NT2/D1 (cell line): ENCODE results near the gene MCTP1.
A peak's percentile ranks its signal among the peaks of the same experiment; 100 is the strongest.

ENCODE experiments used
- DNase-seq: peaks from one replicate; pipeline ENCODE4 v3.0.0-alpha.2; 2011; ENCODE audit warnings: low read depth, low spot score
- H3K27me3 ChIP-seq: 2 replicates; pipeline ENCODE4 v1.6.0; 2011; ENCODE audit warnings: mild to moderate bottlenecking; ENCODE audit not compliant: insufficient read length, insufficient read depth
- H3K36me3 ChIP-seq: 2 replicates; pipeline ENCODE4 v1.6.1; 2011; ENCODE audit warnings: mild to moderate bottlenecking, low read length, mixed read lengths; ENCODE audit not compliant: insufficient read depth, insufficient read length
- H3K4me1 ChIP-seq: 2 replicates; pipeline ENCODE4 v1.5.1; 2011; ENCODE audit not compliant: insufficient read depth, insufficient read length
- H3K4me3 ChIP-seq: 2 replicates; pipeline ENCODE4 v1.5.1; 2011; ENCODE audit warnings: low read depth; ENCODE audit not compliant: insufficient read length
- H3K9ac ChIP-seq: 2 replicates; pipeline ENCODE4 v1.6.0; 2011; ENCODE audit warnings: low read depth; ENCODE audit not compliant: insufficient read length
- H3K9me3 ChIP-seq: 2 replicates; pipeline ENCODE4 v1.5.1; 2011; ENCODE audit warnings: mild to moderate bottlenecking, low read length; ENCODE audit not compliant: insufficient read depth
- SUZ12 ChIP-seq: IDR thresholded peaks from 2 replicates; pipeline ENCODE4 v1.6.1; 2011; ENCODE audit not compliant: insufficient read length, insufficient read depth; ENCODE audit errors: extremely low read depth
- YY1 ChIP-seq: IDR thresholded peaks from 2 replicates; pipeline ENCODE4 v1.6.1; 2011; ENCODE audit not compliant: insufficient read length, insufficient read depth
- ZNF274 ChIP-seq: IDR thresholded peaks from 2 replicates; pipeline ENCODE4 v1.6.1; 2011; ENCODE audit warnings: mild to moderate bottlenecking, low read depth, low read length

MCTP1 gene

DNA sequence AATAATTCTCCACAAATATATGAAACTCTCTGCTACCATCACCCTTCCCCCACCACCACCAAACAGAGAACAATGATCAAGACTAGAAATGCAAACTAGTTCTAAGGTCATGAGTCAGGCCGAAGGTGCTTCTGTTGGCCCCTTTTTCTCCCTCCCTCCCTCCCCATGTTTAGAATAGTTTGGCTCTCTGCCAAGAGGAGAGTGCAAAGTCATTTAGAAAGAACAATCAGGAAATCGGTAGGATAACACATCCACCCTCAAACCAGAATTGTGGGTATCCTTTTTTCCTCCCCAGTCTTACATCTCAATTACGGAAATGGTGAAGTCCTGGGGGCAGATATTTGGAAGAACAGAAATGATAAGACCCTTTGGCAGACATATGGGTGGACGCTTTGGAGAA, 496.4 kb downstream of the MCTP1 start:
- TF ChIP-seq YY1 (no peak), SUZ12 (no peak), ZNF274 (no peak)
- Histone ChIP-seq H3K4me1 (no peaks in the 10 kb centered on the region), H3K9ac (no peak overlapping the region), H3K27me3 (no peaks in the 10 kb centered on the region), H3K9me3 (no peaks in the 10 kb centered on the region), H3K36me3 (no peaks in the 10 kb centered on the region), H3K4me3 (no peak overlapping the region)
- DNase-seq: peak; percentile 20

- Histone ChIP-seq H3K27me3 (no peaks in the 10 kb centered on the region), H3K4me1 (no peaks in the 10 kb centered on the region), H3K4me3 (no peak overlapping the region), H3K9me3 (no peaks in the 10 kb centered on the region), H3K9ac (no peak overlapping the region), H3K36me3 (no peaks in the 10 kb centered on the region)
- DNase-seq: no peak
- TF ChIP-seq SUZ12 (no peak), YY1 (no peak), ZNF274 (no peak)
These were observed 500.1 kb downstream of the MCTP1 start for GRCh38 chr5:94784536-94785505.

- no peak for DNase-seq
- H3K9me3 ChIP-seq: no peaks in the 10 kb centered on the region
- H3K27me3 ChIP-seq: no peaks in the 10 kb centered on the region
- TF ChIP-seq SUZ12 (no peak), ZNF274 (no peak), YY1 (no peak)
- no peak overlapping the region for H3K4me3 ChIP-seq
- no peaks in the 10 kb centered on the region for H3K4me1 ChIP-seq
- H3K36me3 ChIP-seq: no peaks in the 10 kb centered on the region
- H3K9ac ChIP-seq: no peak overlapping the region
These were observed 502.5 kb downstream of the MCTP1 start for GRCh38 chr5:94782383-94782782.

DNA sequence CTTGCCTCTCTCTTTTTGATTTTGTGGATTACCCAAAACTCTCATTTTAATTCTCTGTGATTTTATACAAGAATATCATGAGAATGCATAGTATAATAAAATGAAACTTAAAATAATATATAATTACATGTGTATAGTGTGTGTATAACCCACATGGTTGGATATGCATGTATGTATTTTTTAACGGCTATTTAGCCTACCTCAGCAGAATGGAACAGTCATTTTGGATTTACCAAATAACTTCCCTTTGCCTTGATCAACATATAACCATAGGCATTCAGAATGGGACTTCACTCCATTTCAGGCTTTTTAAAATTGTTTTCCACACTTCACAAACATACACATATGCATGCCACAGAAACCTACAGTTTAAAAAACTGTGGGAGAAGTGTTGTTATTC, 505.2 kb downstream of the MCTP1 start:
- Histone ChIP-seq H3K36me3 (no peaks in the 10 kb centered on the region), H3K9me3 (no peaks in the 10 kb centered on the region), H3K4me3 (no peak overlapping the region), H3K27me3 (no peaks in the 10 kb centered on the region), H3K9ac (no peak overlapping the region), H3K4me1 (no peaks in the 10 kb centered on the region)
- no peak for DNase-seq
- TF ChIP-seq YY1: no peak
- no peak for TF ChIP-seq ZNF274
- TF ChIP-seq SUZ12: no peak

GRCh38 chr5:94778732-94779131, 506.2 kb downstream of the MCTP1 start:
- no peaks in the 10 kb centered on the region for H3K36me3 ChIP-seq

GRCh38 chr5:94778299-94778698, 506.6 kb downstream of the MCTP1 start:
- Histone ChIP-seq H3K9me3 (no peaks in the 10 kb centered on the region), H3K27me3 (no peaks in the 10 kb centered on the region), H3K4me1 (no peaks in the 10 kb centered on the region), H3K9ac (no peak overlapping the region), H3K36me3 (no peaks in the 10 kb centered on the region), H3K4me3 (no peak overlapping the region)
- TF ChIP-seq YY1 (no peak), ZNF274 (no peak), SUZ12 (no peak)
- no peak for DNase-seq

More at GRCh38 chr5:94778732-94779131, 506.2 kb downstream of the MCTP1 start:
- no peaks in the 10 kb centered on the region for H3K9me3 ChIP-seq
- no peak overlapping the region for H3K9ac ChIP-seq
- H3K4me3 ChIP-seq: no peak overlapping the region
- H3K27me3 ChIP-seq: no peaks in the 10 kb centered on the region
- TF ChIP-seq SUZ12: no peak
- TF ChIP-seq YY1: no peak
- TF ChIP-seq ZNF274: no peak
- no peak for DNase-seq
- H3K4me1 ChIP-seq: no peaks in the 10 kb centered on the region

DNA sequence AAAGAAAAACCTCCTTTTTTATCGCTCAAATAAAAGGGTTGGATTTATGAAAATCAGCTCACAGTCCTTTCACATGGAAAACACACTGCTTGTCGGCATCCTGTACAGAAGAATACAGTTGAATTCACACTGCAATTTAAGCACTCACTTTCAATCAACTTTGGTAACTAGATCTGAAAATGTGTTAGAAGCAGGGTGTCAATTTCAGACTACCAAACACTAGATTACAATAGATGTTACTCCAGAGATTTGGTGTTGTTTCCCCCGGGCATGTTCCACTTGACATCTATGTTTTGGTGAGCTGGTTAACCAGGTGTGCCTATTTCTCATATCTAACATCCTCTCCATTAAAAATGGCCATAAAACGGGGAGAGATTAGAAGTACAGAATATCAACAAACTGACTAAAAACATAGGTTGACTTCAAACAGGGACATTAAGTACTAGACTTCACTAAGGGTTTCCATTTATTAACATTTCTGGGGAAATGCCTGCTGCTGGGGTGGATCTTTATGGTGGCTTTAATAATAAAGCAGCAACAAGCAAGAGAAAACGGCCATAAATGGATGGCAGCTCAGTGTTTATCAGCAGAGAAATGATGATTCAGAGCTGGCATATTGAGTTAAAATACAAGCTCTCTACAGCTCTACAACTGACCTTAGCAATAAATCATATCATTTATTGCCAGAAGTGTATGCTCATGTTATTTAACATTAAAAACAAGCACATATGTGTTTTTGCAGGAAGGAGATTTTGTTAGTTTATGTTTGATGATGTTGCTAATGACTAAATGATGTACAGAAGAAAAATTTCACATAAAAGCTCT, 507.6 kb downstream of the MCTP1 start:
- no peaks in the 10 kb centered on the region for H3K9me3 ChIP-seq
- H3K4me1 ChIP-seq: no peaks in the 10 kb centered on the region
- H3K9ac ChIP-seq: no peak overlapping the region
- H3K27me3 ChIP-seq: no peaks in the 10 kb centered on the region
- no peak overlapping the region for H3K4me3 ChIP-seq
- H3K36me3 ChIP-seq: no peaks in the 10 kb centered on the region
- no peak for DNase-seq
- no peak for TF ChIP-seq YY1
- no peak for TF ChIP-seq SUZ12
- no peak for TF ChIP-seq ZNF274
